Breast epithelium (tissue), 4 donors: ENCODE results near the gene FMN1. TPM values are rescaled to one million over a fixed set of nuclear protein-coding genes. Genes with fewer than 3 reads are reported as not detected.

Source experiments
- DNase-seq, 2 donors: peaks; one replicate each; pipeline ENCODE4 v3.0.0-alpha.2; 2019; ENCODE audit warnings: low spot score in 2 of 2
- H3K27ac ChIP-seq, 2 donors: fragments of 200-600 bp; sonication (generic) in 1 of 2; one replicate each; pipeline ENCODE4 v1.5.1; 2016 to 2019; ENCODE audit warnings: mild to moderate bottlenecking in 1 of 2
- H3K27me3 ChIP-seq, 2 donors: fragments of 200-600 bp; sonication (generic) in 1 of 2; one replicate each; pipeline versions ENCODE4 v1.5.1 to v1.6.0; 2017 to 2019; ENCODE audit warnings: control low read depth in 1 of 2, mild to moderate bottlenecking in 1 of 2
- H3K36me3 ChIP-seq: fragments of 200-600 bp; one replicate; pipeline ENCODE4 v1.5.1; 2019
- H3K4me1 ChIP-seq, 2 donors: fragments of 200-600 bp; sonication (generic); one replicate each; pipeline ENCODE4 v1.5.1; 2016 to 2019; ENCODE audit warnings: control low read depth in 1 of 2
- H3K4me3 ChIP-seq, 3 donors: fragments of 200-600 bp; sonication (generic); 1 replicate in 2 of 3; 2 replicates in 1 of 3; pipeline ENCODE4 v1.5.1; 2016 to 2019; ENCODE audit warnings: mild to moderate bottlenecking in 3 of 3, moderate library complexity in 2 of 3
- H3K9me3 ChIP-seq, 2 donors: fragments of 200-600 bp; sonication (generic) in 1 of 2; one replicate each; pipeline ENCODE4 v1.5.1; 2016 to 2019; ENCODE audit warnings: control low read depth in 1 of 2
- POLR2A ChIP-seq: fragments of 450-650 bp; IDR thresholded peaks from one replicate; pipeline ENCODE4 v1.6.1; 2016; ENCODE audit warnings: antibody characterized with exemption, mild to moderate bottlenecking, moderate library complexity
- POLR2AphosphoS5 ChIP-seq, 3 donors: sonication (generic); formaldehyde crosslinking; IDR thresholded peaks; one replicate each; pipeline ENCODE4 v1.6.1; 2017; ENCODE audit warnings: antibody characterized with exemption in 3 of 3
- intact Hi-C: fragments of 100-400 bp; cut with DNase I; formaldehyde crosslinking; loops from one replicate; pipeline ENCODE4 v1.15.1; 2023; ENCODE audit warnings: low total_unique reads
- total RNA-seq, 3 donors: library from RNA; depleted of rRNA; stranded (reverse); fragments of >200 nt; gene quantifications; one replicate each; pipeline ENCODE4 v1.1.0, GENCODE V29; 2016
- TF ChIP-seq, protein P1 (sequence below), 3 donors: fragments of 450-650 bp; IDR thresholded peaks; one replicate each; pipeline ENCODE4 v1.5.1; 2016 to 2017; ENCODE audit warnings: antibody characterized with exemption in 3 of 3, mild to moderate bottlenecking in 3 of 3, moderate library complexity in 3 of 3

FMN1 gene
- total RNA-seq, 3 donors from 2014 or later: 33.1 to 56.8 (median 50.7) TPM

DNA sequence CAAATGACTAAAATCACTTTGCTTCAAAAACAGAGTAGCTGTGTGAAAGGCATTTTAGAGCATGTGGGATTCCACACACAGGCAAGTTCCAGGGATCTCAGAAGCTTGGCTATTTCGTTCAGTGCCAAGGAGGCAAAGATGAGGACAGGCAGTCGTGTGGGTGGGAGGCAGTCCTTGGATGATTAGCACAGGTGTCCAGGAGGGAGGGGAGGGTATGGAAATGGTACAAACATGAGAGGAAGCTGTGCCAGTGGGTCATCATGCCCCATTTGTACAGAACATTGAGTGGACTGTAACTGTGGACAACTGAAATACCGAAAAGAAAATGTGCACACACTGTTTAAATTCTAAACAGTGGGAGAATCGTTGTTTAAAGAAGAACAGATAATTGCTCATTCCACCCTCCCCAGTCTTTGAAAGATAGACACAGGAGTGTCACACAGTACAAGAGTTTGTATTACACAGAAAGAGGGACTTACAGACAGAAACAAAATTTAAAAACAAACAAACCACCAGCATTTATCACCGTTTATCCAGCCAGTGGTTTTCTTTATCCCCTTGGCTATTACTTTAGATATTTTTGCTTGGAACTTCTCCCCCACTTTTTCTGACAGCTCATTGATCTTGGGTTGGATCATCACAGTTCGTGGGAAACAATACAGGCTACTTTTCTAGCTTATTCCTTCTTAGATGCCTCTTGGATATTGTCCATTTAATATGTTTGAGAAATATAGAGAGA lies 353.8 kb downstream of the FMN1 start:
- no peak overlapping the region for H3K27ac ChIP-seq
- intact Hi-C loops: no loop called here

DNA sequence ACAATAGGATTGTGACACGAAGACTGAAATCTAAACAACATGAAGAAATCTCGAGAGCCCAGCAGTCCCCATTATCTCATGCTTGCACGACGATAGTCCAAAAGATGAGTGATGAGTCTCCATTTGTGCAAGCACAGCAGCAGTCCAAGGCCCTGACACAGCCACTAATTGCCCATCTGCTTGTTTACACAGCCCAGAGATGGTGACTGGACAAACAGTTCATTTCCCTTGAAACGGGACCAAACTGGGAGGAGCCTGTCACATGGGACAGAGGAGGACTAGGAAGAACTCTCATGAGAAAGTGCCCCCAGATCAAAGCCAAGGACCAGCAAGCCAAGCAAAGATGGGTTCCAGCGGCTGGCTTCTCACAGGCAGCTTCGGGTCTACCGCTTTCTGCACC lies 355.7 kb downstream of the FMN1 start:
- no peak for DNase-seq
- no peaks in the 10 kb centered on the region for H3K9me3 ChIP-seq
- no peaks in the 10 kb centered on the region for H3K36me3 ChIP-seq
- H3K4me1 ChIP-seq: no peaks in the 10 kb centered on the region
- H3K4me3 ChIP-seq: no peak overlapping the region
- intact Hi-C loops: loop anchor here (2.0 to 5.0 kb wide), 2 partner anchors 32 to 318 kb away; no protein-coding TSS in a partner anchor
- TF ChIP-seq POLR2A (no peak), POLR2AphosphoS5 (IDR thresholded peaks at IDR 0.05) (no peak)
- TF ChIP-seq, protein P1, sequence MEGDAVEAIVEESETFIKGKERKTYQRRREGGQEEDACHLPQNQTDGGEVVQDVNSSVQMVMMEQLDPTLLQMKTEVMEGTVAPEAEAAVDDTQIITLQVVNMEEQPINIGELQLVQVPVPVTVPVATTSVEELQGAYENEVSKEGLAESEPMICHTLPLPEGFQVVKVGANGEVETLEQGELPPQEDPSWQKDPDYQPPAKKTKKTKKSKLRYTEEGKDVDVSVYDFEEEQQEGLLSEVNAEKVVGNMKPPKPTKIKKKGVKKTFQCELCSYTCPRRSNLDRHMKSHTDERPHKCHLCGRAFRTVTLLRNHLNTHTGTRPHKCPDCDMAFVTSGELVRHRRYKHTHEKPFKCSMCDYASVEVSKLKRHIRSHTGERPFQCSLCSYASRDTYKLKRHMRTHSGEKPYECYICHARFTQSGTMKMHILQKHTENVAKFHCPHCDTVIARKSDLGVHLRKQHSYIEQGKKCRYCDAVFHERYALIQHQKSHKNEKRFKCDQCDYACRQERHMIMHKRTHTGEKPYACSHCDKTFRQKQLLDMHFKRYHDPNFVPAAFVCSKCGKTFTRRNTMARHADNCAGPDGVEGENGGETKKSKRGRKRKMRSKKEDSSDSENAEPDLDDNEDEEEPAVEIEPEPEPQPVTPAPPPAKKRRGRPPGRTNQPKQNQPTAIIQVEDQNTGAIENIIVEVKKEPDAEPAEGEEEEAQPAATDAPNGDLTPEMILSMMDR (IDR thresholded peaks at IDR 0.05): no peak
- no peak overlapping the region for H3K27ac ChIP-seq
- H3K27me3 ChIP-seq: no peaks in the 10 kb centered on the region

More for the DNA sequence above, 353.8 kb downstream of the FMN1 start:
- TF ChIP-seq POLR2AphosphoS5 (IDR thresholded peaks at IDR 0.05) (no peak), POLR2A (no peak)
- TF ChIP-seq, protein P1 (IDR thresholded peaks at IDR 0.05): no peak
- Histone ChIP-seq H3K4me1 (no peaks in the 10 kb centered on the region), H3K9me3 (no peaks in the 10 kb centered on the region), H3K27me3 (no peaks in the 10 kb centered on the region), H3K4me3 (no peak overlapping the region), H3K36me3 (no peaks in the 10 kb centered on the region)
- DNase-seq: no peak

DNA sequence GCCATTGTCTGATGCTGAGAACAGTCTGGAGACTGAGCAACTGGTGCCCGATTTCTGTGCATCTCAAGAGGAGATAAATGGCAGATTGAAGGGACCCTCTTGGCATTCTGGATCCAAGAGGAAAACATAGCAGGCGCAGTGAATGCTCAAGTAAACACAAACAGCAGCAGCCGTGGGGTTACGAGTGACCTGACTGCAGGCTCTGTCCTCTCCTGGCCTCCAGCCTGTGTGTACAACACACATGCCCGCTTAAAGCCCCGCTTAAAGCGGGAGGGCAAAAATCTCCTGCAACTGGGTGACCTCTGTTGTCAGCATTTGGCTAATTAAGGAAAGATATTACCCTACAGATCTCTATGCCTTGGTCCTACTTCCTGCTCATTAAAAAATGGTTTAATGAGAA lies 356.2 kb downstream of the FMN1 start:
- Histone ChIP-seq H3K4me1 (no peaks in the 10 kb centered on the region), H3K36me3 (no peaks in the 10 kb centered on the region), H3K4me3 (no peak overlapping the region), H3K9me3 (no peaks in the 10 kb centered on the region), H3K27me3 (no peaks in the 10 kb centered on the region), H3K27ac (no peak overlapping the region)
- TF ChIP-seq, protein P1 (IDR thresholded peaks at IDR 0.05): no peak
- TF ChIP-seq POLR2A: no peak
- TF ChIP-seq POLR2AphosphoS5 (IDR thresholded peaks at IDR 0.05): no peak
- intact Hi-C loops: loop anchor here (2.0 to 5.0 kb wide), 2 partner anchors 32 to 319 kb away; no protein-coding TSS in a partner anchor
- DNase-seq: no peak

DNA sequence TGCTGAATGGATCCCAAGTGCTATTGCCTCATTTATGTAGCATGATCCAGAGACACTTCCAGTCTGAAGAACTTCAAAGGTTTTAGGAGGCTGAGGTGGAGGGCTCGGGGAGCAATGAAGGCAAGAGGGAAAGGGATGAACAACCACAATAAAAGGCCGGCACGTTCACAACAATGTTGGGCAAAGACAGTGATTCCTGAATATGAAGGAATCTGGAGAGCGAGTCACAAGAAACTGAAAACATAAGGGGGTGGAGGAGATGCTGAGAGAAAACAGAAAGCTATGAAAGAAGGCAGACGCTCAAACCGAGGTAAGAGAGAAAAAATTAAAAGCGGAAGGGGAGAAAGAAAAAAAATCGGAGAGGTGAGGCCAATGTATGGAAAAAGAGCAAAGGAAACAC lies 356.6 kb downstream of the FMN1 start:
- TF ChIP-seq POLR2A: no peak
- no peak for TF ChIP-seq POLR2AphosphoS5 (IDR thresholded peaks at IDR 0.05)
- TF ChIP-seq, protein P1 (IDR thresholded peaks at IDR 0.05): no peak
- Histone ChIP-seq H3K27me3 (no peaks in the 10 kb centered on the region), H3K36me3 (no peaks in the 10 kb centered on the region), H3K27ac (no peak overlapping the region), H3K9me3 (no peaks in the 10 kb centered on the region), H3K4me3 (no peak overlapping the region), H3K4me1 (no peaks in the 10 kb centered on the region)
- intact Hi-C loops: loop anchor here (2.0 to 5.0 kb wide), 2 partner anchors 33 to 319 kb away; no protein-coding TSS in a partner anchor
- no peak for DNase-seq

GRCh38 chr15:32834156-32834555 lies 360.4 kb downstream of the FMN1 start:
- Histone ChIP-seq H3K4me1 (no peaks in the 10 kb centered on the region), H3K9me3 (no peaks in the 10 kb centered on the region), H3K4me3 (no peak overlapping the region), H3K36me3 (no peaks in the 10 kb centered on the region), H3K27ac (no peak overlapping the region), H3K27me3 (no peaks in the 10 kb centered on the region)
- TF ChIP-seq, protein P1 (IDR thresholded peaks at IDR 0.05): no peak
- TF ChIP-seq POLR2AphosphoS5 (IDR thresholded peaks at IDR 0.05): no peak
- TF ChIP-seq POLR2A: no peak
- intact Hi-C loops: no loop called here
- DNase-seq: no peak
